Epithelial cell of prostate (primary cell): ENCODE measurements around the gene SNRNP70.

Source experiments
- DNase-seq: peaks from one replicate; pipeline ENCODE4 v3.0.0-alpha.2; 2011; ENCODE audit warnings: low read depth, low spot score
- H3K27ac ChIP-seq: fragments of 450-650 bp; 2 replicates; pipeline ENCODE4 v1.5.1; 2017; ENCODE audit warnings: mild to moderate bottlenecking

The SNRNP70 gene

DNA sequence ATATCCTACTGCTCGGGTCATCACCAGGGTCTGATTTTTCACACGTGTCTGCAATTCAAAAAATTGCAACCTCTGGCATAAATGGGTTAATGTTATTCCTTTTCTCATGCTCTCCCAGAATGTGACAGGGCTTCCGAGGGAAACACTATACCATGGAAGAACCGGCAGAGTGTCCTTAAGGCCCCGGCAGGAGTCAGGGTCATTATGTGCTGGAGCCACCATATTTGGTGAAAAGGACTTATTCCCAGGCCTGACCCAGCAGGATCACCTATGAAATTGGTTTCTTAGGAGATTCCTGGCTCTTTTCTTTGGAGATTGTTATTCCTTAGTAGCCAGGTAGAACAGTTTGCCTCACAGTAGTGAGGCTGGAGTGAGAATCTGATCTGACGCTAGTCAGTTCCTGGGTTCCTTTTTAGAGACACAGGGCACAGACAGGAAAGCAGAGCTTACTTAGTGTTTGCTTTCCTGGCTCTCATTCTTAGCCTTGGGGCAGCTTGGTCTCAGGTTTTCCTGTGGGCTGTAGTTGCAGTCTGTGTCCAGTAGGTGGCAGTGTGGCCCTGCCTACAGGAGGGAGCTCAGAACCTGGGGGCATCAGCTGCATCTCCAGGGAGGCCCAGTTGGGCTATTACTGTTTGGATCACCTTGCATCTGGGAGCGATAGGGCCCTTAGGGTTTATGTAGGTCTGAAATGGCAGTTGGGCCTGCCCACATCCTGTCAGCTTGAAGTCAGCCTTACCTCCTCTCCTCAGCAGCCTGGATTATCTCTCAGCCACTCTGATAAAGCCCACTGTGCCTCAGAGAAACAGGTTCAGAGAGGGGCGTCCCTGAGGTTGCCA is 12.4 kb downstream of the SNRNP70 start:
- H3K27ac ChIP-seq, result peak overlapping the region; percentile 58
- no peak for DNase-seq

DNA sequence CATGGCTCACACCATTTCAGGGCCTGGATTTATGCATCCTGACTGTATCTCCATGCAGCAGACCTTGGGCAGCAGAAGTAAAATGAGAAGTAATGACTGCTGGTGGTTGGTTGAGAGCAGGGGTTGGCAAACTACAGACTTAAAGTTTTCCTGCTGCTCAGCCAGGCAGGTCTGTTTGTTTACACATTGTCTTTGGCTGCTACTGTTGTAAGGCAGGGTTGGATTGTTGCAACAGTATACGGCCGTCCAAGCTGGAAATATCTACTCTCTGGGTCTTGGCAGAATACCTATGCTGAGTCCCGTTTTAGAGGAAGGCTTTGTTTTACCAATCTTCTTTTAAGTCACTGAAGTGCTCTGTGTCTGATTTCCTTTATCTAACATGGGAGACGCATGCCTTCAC is 13.5 kb downstream of the SNRNP70 start:
- DNase-seq, result no peak

DNA sequence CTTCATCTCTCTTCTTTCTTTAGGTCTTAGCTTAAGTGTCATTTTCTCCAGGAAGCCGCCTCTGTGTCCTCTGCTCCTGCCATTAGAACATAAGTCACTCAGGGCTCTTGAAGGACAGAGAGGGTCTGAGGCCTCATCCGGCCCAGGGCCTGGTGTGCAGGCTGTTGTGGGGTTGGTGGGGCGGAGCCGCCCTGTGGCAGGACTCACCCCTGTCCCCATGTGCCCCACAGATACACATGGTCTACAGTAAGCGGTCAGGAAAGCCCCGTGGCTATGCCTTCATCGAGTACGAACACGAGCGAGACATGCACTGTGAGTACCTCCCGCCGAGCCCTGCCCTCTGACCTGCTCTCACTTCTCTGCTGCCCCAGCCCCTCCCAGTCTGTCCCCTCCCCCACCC is 15.9 kb downstream of the SNRNP70 start:
- DNase-seq, result no peak
- H3K27ac ChIP-seq, result no peak overlapping the region

More for the DNA sequence above, 13.5 kb downstream of the SNRNP70 start:
- H3K27ac ChIP-seq, result no peak overlapping the region

DNA sequence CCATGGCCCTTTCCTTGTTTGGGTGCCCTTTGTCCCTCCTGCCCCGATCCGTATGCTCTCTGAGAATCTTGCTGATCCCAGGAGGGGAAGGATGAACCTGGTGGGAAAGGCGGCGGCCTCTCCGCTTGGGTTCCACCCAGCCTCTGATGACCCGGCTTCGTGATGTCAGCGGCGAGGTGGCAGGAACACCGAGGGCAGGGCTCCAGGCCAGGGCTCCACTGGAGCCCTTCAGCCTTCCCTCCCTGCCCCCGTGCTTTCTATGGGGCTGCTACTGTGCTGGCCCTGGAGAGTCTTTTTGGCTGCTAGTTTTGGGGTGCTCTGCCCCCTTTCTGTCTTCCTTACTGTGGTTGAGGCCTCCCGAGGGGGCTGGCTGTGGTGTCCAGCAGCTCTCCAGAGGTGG is 17.1 kb downstream of the SNRNP70 start:
- H3K27ac ChIP-seq, result no peak overlapping the region
- DNase-seq, result no peak

DNA sequence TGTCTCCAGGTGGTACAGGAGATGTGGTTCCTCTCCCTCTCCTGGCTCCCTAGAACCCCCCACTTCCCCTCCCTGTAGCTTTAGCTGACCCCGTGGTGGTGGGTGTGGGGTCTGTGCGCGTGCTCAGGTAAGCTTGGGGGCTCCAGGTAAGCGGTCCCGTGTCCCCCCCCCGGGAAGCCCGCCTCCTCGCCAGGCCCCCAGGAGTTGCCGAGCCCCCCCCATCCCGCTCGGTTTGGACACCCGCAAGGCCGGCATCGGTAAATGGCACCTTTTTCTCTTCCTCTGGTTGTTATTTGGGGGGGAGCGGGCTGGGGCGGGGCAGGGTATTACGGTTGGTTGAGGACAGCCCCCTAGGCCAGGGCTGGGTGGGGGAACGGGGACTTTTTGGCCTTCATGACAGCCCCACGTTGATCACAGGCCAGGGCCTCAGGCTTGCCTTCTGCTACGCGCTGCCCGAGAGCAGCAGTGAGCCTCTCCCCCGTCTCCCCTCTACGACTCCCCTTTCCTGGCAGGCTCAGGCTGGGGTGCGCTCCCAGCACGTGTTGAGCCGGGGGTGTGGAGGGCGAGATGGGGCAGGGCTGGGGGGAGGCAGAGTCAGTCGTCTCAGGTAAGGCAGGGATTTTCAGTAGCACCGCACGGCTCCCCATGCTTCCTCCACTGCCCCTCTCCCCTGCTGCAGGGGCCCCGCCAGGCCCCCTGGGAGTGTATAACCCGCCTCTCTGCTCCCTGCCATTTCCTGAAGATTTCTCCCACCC is 18.3 kb downstream of the SNRNP70 start:
- H3K27ac ChIP-seq, result no peak overlapping the region

DNA sequence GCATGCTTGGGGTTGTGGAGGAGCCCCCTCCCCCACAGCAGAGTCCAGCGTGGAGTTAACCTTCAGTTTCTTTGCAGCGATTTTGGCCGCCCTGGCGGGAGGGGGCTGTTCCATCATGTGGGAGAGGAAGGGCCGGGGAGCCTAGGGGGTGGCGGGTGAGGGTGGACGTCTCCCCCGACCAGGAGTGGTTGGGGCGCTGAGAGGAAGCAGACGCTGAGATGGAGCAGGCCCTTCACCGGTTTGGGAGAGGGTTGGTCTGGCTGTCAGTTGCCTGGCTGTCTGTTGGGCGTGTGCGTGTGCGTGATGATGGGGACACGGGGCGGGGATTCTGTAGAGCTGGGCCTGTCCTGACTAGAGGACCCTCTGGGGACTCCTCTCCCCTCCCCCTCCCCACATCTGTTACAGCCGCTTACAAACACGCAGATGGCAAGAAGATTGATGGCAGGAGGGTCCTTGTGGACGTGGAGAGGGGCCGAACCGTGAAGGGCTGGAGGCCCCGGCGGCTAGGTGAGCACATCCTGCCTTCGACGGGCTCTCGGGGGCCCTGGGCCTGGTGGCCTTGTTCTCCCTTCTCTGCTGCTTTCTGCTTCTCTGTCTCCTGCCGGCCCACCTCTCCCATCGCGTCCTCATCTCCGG is 19.1 kb downstream of the SNRNP70 start:
- DNase-seq, result no peak

More for the DNA sequence above, 18.3 kb downstream of the SNRNP70 start:
- no peak for DNase-seq

DNA sequence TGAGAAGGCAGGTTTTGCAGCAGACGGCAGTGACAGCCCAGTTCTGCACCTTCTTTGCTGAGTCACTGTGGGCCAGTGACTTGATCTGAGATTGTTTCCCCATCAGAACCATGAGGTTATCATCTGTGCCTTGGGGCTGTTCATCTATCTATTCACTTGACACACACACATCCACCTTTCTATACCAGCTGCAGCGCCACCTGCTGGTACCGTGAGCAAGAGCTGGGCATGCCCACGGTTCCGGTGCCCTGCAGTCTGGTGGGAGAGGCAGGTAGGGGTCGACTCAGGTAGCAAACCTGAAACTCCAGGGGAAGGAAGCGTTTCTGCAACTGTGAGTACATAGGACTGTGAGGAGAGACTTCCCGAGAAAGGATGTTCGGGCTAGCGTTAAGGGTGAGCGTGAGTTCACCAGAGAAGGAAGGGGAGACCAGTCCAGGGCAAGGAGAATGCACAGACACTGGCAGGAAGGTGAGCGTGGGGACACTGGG is 21.4 kb downstream of the SNRNP70 start:
- no peak overlapping the region for H3K27ac ChIP-seq
- DNase-seq, result no peak

More for the DNA sequence above, 19.1 kb downstream of the SNRNP70 start:
- no peak overlapping the region for H3K27ac ChIP-seq

DNA sequence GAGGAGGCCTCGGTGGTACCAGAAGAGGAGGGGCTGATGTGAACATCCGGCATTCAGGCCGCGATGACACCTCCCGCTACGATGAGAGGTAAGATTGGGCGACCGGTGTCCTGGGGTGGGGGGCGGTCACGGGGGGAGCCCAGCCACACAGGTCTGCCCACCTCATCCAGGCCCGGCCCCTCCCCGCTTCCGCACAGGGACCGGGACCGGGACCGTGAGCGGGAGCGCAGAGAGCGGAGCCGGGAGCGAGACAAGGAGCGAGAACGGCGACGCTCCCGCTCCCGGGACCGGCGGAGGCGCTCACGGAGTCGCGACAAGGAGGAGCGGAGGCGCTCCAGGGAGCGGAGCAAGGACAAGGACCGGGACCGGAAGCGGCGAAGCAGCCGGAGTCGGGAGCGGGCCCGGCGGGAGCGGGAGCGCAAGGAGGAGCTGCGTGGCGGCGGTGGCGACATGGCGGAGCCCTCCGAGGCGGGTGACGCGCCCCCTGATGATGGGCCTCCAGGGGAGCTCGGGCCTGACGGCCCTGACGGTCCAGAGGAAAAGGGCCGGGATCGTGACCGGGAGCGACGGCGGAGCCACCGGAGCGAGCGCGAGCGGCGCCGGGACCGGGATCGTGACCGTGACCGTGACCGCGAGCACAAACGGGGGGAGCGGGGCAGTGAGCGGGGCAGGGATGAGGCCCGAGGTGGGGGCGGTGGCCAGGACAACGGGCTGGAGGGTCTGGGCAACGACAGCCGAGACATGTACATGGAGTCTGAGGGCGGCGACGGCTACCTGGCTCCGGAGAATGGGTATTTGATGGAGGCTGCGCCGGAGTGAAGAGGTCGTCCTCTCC is 22.6 kb downstream of the SNRNP70 start:
- H3K27ac ChIP-seq, result no peak overlapping the region
- no peak for DNase-seq

DNA sequence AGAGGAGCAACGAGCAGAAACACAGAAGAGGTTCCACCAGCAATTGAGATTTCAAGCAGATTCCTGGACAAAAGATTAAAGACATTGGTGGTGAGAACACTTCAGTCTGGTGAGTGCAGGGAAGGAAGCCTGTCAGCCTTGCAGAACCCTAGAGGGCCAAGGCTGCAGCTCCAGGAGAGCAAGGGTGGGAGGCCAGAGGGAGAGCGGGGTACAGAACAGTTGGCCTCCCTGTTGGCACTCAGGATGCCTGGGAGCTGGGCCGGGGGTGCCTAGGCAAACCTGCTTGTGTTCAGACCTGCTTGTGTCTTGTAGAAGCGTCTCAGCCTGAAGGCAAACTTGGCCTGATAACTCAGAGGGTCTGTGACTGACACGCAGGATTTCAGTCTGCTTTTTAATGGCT is 23.8 kb downstream of the SNRNP70 start:
- DNase-seq, result no peak

DNA sequence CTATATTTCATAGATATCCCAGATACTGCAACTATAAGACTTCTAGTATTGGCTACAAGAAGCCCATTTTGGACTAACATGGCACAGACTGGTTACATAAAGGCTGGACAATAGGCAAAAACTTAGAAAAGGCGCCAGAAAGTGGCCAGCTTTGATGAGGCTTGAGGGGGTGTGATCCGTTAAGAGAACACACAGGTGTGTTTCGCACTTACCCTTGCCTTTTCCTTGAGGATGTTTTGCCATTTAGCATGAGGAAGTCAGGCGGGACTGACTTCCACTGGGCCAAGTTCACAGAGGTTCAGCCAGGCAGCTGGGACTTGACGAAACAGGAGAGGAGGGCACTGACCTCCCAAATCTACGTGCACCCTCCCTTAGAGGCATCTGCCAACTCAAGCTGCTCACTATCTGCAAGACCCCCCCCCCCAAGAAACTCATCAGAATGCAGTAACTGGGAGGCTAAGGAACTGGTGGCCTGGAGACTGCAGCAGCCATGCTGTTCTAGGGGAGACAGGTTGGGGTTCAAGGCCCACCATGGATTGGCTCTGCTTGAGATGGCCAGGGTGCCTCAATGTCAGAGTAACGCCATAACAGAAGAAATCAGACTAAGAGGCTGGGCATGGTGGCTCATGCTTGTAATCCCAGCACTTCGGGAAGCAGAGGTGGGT is 24.4 kb downstream of the SNRNP70 start:
- no peak overlapping the region for H3K27ac ChIP-seq
- DNase-seq, result no peak

More for the DNA sequence above, 23.8 kb downstream of the SNRNP70 start:
- no peak overlapping the region for H3K27ac ChIP-seq

DNA sequence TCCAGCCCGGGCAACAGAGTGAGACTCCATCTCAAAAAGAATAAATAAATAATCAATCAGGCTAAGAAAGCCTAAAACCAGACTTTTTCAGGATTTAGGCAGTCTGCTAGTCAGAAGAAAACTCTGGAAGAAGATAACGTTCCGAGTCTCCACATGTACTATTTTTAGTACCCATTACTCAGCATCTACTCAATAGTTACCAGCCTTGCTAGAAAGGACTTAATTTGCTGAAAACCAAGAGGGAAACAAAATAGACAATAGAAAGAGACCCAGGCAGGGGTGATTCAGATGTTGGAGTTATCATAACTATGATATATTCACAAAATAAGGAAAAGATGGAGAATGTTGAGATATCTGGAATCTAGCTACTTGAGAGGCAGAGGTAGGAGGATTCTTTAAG is 25.3 kb downstream of the SNRNP70 start:
- no peak for DNase-seq
- no peak overlapping the region for H3K27ac ChIP-seq

DNA sequence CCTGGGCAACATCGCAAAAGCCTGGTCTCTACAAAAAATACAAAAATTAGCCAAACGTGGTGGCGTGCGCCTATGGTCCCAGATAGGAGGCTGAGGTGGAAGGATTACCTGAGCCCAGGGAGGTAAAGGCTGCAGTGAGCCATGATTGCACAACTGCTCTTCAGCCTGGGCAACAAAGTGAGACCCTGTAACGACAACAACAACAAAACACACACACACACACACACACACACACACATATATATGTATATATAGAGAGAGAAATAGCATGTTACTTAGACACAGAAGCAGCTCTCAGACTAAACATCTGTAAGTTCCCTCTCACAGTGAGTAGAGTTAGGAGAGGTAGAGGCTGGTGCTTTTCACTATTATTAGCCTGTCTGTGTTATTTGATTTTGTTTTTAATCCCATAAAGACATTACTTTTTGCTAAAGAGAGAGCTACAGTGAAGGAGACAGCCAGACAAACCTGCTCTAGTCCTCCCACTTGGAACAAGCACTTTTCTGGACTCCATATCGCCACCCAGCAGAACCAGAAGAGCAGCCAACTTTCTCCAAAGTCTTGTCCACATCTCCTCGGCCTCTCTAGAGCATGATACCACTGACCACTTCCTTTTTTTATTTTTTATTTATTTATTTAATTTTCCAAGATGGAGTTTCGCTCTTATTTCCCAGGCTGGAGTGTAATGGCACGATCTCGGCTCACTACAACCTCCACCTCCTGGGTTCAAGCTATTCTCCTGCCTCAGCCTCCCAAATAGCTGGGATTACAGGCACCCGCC is 26.2 kb downstream of the SNRNP70 start:
- H3K27ac ChIP-seq, result no peak overlapping the region
- DNase-seq, result no peak

DNA sequence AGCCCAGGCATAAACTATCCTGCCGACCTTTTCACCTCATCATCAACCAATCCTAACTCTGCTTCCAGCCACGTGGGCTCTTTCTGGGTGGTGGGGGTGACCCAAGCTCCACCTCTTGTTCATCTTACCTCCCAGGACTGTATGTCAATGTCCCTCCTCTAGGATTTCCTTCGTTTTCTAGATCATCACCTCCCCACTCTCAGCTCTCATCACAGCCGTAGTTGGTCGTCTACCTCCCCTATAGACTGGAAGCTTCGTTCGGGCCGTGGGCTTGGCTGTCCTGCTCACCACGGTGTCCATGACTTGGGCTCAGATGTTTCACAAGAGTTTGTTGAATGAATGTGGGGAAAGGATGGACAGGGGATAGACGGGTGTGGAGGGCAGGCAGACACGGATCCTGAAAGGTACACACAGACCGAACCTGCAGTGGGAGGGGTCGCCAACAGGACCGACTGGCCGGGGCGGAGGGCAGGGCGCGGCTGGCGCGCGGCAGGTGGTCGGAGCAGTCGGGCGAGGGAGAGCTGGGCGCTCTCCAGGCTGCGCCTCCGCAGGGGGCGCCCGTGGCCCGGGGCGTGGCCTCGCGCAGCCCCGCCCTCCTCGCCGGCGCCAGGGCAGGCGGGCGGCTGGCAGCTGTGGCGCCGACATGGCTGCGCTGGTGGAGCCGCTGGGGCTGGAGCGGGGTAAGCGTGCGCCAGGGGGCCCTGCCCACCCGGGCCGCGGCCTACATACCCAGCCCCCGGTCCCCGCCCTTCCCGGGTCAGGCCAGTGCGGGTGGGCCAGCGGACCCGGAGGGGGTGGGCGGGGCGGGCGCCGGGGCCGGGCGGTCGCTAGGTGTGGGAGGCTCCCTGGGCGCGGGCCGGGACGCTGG is 28.7 kb downstream of the SNRNP70 start, which contains the start of gene LIN7B:
Gene LIN7B, plus strand, starts transcription at position 609 of the 868 bp plus-strand sequence. Its CDS starts 35 bp downstream, at position 644.
- no peak for DNase-seq
- no peak within 1 kb of the TSS for H3K27ac ChIP-seq

DNA sequence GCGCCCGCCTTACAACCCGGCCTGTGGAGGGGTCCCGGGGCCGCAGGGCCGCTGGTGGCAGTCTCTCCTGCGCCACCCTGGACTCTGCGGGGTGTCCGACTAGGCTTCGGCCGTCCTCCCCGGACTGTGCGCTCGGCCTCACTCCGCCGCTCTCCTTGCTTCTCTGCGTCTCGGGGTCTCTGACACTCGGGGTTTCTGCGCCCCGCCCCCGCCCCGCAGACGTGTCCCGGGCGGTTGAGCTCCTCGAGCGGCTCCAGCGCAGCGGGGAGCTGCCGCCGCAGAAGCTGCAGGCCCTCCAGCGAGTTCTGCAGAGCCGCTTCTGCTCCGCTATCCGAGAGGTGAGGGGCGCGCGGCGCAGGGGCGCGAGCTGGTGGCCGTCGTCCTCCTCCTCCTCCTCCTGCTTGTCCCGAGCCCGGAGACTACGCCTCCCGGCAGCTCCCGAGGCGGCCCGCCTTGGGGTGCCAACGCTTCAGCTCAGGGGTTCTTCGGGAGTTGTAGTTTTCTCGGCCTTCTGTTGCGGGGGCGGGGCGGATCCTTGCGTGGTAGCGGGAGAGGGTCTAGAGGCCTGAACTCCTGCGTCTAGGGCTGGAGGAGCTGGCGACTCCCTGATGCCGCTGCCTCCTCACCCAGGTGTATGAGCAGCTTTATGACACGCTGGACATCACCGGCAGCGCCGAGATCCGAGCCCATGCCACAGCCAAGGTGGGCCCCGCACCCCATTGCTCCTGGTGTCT is 29.5 kb downstream of the SNRNP70 start:
- no peak for DNase-seq
- no peak overlapping the region for H3K27ac ChIP-seq

DNA sequence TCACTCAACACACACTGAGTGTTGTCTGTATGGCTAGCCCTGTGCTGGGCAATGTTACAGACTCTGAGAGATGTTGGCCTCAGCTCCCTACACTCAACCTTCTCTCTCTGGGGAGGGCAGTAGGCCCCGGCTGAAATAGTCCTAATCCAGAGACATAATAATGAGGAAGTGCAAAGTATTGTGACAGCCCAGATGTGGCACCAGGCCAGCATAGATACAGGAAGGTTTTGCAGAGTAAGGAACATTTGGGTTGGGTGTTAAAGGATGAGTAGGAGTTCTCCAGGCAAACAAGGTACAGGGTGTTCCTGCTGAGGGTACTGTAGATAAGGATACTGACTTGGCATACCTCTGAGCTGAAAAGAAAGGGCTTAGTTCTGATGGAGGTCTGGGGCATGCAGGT is 31.3 kb downstream of the SNRNP70 start:
- H3K27ac ChIP-seq, result no peak overlapping the region
- DNase-seq, result no peak

DNA sequence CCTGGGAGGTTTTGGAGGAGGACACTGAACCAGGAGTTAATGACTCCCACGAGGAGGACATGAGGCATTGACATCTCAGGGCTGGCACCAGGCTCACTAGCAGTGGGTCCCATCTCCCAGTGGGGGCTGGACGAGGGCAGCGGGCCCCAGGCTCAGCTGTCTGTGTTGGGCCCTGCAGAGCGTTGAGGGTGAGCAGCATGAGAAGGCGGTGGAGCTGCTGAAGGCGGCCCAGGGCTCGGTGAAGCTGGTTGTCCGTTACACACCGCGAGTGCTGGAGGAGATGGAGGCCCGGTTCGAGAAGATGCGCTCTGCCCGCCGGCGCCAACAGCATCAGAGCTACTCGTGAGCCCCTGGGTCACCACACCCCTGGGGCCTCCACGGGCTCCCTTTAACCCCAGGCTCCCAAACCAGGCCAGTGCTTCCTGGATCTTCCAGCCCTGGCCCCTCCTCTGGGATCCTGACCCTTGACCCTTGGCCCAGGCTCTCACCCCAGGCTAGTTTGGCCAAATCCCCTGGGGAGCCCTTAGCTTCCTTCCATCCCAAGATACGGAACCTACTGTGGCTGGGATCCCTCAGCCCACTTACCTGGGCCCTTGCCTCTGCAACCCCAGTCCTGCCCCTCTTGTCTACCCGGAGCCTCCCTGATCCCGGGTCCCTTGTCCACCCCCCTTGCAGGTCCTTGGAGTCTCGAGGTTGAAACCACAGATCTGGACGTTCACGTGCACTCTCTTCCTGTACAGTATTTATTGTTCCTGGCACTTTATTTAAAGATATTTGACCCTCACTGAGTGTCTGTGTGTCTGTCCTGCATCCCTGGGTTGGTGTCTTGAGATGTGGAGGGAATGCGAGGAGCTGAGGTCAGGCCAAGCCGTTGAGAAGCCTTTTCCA is 32.7 kb downstream of the SNRNP70 start:
- peak overlapping the region; percentile 65 for H3K27ac ChIP-seq
- no peak for DNase-seq
